Measurements from ENCODE around the gene SULT1C3.

SULT1C3 gene

DNA sequence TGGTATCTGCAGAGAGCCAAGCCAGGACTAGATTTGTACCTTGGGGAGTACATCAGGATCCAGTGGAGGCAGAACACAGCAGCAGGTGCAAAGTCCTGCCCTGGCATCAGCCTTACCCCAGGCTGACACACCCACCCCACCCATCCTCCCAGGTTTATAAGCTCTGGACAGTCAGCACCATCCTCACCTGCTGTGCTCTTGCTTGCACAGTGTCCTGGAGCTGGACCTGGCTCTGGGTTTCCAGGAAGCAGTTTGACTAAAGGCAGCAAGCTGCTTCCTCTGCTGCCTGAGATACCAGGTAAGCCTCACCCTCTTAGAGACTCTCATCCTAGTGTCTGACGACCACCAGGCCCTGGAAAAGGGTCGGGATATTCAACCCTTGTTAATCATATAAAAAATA, at the start of gene SULT1C3:
SULT1C3 (plus strand) TSS at position 183 of the 400 bp plus-strand sequence. CDS start 7,227 bp downstream, outside the sequence.
- no peak for DNase-seq (ENCODE audit: low read depth)

DNA sequence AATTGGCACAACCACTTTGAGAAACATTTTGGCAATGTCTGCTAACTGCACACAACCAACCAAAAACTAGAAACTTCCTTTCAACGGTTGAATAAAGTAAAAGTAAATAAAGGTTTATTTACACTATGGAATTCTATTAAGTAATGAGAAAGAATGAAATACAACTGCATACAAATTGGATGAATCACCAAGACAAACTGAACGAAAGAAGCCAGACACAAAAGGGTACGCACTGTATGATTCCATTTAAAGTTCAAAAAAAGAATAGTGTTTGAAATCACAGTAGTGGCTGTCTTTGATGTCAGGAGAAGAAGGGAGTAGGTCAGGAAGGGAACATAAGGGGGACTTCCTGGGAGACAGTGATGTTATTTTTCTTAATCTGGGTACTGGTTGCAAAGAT, 46.5 kb upstream of the SULT1C3 start:
- DNase-seq (ENCODE audit: low read depth), result no peak

- DNase-seq (ENCODE audit: low read depth), result no peak
Measured at GRCh38 chr2:108194409-108195132, 45.2 kb upstream of the SULT1C3 start.

GRCh38 chr2:108195133-108195439, 44.7 kb upstream of the SULT1C3 start:
- no peak for DNase-seq (ENCODE audit: low read depth)

- no peak for DNase-seq (ENCODE audit: low read depth)
Measured at GRCh38 chr2:108199726-108200125, 40.0 kb upstream of the SULT1C3 start.

DNA sequence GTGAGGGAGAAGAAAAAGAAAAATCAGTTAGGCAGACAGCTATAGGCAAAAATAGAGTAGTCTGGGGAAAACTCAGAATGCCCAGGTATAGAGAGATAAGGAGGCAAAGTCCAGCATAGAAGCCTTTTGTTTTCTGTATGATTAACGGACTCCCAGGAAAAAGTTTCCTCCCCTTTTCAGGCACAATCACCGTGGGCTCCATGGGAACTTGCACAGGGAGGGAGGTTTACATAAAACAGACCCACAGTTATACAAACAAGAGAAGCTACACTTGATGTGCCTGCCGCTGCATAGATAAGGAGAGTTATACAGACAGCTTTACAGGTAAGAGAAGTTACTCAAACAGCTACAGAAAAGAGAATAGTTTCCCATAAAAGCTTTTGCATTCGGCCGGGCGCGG, 39.2 kb upstream of the SULT1C3 start:
- no peak for DNase-seq (ENCODE audit: low read depth)

DNA sequence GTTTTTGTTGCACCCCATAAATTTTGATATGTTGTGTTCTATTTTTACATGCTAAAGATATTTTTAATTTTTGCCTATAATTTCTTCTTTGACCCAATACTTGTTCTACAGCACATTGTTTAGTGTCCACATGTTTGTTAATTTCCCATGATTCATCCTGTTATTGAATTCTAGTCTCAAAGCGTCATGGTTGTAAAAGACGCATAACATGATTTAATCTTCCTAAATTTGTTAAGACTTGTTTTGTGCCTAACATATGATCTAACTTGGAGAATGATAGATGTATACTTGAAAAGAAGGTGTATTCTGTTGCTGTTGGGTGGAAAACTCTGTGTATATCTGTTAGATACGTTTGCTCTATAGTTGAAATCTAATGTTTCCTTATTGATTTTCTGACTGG, 27.1 kb upstream of the SULT1C3 start:
- DNase-seq (ENCODE audit: low read depth), result no peak

DNA sequence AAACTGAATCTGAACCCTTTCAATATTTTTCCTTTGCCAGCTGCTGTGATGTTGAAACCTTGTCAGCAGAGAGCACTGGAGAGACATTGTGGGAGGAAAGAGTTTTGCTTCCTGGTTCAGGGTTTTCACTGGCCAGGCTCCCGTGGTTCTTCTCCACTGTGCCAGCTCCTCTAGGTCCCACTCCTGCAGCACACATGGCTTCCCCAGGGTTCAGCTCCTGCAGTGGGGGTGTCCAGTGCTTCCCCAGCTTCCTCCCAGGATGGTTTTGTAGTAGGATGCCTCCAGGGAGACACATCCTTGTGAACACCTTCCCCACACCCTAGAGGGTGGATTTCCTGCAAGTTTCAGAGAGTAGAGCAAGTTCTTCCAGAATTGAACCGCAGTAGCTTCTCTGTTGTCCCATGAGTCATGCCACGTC, 24.0 kb upstream of the SULT1C3 start:
- no peak for DNase-seq (ENCODE audit: low read depth)

GRCh38 chr2:108217211-108217610, 22.6 kb upstream of the SULT1C3 start:
- DNase-seq (ENCODE audit: low read depth), result no peak

GRCh38 chr2:108219688-108220087, 20.1 kb upstream of the SULT1C3 start:
- no peak for DNase-seq (ENCODE audit: low read depth)

DNA sequence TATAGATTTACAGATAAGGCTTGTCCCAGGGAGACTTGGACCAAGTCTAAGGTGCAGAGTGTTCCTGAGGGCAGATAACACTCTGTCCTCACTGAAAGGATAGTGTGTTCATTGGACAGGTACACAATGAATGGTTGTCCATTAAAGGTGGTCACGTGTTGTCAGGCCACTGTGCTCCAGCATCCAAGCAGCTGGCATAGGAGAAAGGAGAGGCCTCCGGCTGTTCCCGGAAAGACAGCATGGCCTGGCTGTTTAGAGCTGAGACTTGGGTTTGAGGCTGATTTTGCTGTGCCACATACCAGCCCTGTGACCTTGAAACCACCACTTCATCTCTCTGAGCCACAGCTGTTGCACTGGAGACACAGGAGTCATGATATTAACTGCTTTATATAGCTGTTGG, 19.6 kb upstream of the SULT1C3 start:
- no peak for DNase-seq (ENCODE audit: low read depth)

GRCh38 chr2:108220942-108221541, 18.7 kb upstream of the SULT1C3 start:
- DNase-seq (ENCODE audit: low read depth), result no peak

DNA sequence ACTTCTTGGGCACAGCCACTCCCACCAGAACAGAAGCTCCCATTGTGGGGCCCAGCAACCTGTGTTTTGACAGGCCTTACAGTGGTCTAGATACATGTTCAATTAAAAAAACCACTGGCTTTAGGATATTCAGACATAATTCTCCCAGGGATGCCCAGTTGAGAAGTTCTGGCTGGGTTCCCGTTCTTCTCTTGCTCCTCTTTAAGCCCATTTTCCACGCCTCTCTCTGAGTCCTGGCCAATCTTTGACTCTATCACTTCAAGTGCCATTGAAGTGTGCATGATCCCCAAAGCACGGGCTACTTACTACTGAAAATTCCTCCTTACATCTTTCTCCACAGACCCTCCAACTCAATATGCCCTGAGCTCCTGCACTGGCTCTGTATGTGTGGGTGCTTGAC, 17.5 kb upstream of the SULT1C3 start:
- no peak for DNase-seq (ENCODE audit: low read depth)

- no peak for DNase-seq (ENCODE audit: low read depth)
Measured at GRCh38 chr2:108223573-108223972, 16.2 kb upstream of the SULT1C3 start.

- no peak for DNase-seq (ENCODE audit: low read depth)
Measured at GRCh38 chr2:108224022-108224421, 15.7 kb upstream of the SULT1C3 start.

DNA sequence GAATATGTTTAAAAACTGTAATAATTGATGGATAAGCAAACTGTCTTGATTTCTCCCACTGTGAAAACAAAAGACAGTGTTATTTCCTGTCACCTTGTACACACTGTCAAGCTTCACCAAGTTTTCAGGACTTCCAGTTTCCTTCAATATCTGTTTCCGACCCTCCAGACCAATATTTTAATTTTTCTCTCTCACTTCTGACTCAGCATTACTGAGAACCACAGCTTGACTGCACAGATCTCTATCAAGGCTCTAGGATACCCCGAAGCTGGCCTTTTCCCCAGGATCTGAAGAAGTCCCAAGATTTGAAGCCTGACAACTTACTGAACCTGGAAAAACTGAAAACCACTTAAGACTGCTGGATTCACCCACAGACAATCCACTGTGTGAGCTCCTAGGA, 13.2 kb upstream of the SULT1C3 start:
- DNase-seq (ENCODE audit: low read depth), result no peak

DNA sequence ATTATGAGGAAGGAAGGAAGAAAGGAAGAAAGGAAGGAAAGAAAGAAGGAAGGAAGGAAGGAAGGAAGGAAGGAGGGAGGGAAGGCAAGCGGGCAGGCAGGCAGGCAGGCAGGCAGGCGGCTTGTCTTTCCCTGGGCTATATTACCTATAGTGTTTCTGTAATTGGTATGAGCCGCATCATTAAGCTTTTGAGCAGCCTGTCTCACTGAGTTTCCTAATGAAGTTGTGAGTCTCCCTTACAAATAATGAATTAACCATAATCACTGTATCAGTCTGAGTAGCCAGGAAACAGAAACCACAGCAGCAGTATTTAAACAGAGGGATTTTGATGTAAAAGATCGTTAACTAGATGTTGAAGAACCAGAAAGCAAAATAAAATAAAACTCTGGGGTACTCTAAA, 11.8 kb upstream of the SULT1C3 start:
- no peak for DNase-seq (ENCODE audit: low read depth)

DNA sequence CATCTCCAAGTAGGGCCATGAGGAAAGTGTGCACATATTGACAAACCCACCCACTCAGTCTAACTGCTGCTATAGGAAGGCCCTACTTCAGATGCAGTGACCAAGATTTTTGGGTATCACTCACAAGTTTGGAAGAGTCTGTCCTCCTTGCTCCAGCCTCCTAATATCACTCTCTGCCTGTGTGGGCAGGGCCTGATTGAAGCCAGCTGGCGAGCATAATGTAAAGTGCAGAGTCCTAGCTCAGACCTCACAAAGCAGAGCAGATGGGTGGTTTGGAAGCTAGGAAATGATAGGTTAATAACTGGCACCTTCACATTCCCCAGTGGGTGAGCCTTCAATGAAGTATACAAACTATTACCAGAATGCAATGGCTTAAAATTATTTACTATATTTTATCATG, 11.2 kb upstream of the SULT1C3 start:
- DNase-seq (ENCODE audit: low read depth), result no peak

DNA sequence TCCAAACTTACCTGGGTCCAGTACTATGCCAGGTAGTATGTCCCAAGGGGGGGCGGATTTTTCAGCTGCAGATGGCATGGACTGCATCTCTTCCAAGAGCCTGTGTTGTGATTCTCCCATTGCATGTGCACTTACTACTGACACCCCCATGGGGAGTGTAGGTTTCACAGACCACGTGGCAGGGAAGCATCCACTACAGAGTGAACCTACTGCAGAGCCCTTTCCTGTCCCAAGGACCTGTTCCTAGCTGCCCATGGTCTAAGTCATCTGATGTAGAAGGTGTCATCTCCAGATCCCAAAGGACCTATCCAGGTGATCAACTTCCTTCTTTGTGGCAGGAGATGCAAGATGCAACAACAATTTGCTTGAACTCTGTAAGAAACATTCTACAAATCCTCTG, 9.9 kb upstream of the SULT1C3 start:
- no peak for DNase-seq (ENCODE audit: low read depth)

DNA sequence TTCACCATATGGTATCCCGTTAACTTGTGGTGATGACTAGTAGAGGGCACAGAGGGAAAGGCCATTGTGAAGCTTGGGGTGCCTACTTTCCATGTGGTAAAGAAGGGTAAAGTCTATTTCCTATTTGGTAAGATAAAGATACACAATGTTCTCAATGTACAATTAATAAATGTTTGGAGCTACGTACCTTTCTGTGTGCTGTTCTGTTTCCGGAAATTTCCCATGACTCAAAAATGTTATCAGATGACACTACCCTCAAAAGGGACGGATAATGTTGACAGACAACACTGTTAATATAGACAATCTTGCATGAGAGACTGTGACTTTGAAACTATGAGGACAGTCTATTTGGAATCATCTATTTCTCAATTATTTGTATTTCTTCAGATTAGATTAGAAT, 4.2 kb upstream of the SULT1C3 start:
- no peak for DNase-seq (ENCODE audit: low read depth)

DNA sequence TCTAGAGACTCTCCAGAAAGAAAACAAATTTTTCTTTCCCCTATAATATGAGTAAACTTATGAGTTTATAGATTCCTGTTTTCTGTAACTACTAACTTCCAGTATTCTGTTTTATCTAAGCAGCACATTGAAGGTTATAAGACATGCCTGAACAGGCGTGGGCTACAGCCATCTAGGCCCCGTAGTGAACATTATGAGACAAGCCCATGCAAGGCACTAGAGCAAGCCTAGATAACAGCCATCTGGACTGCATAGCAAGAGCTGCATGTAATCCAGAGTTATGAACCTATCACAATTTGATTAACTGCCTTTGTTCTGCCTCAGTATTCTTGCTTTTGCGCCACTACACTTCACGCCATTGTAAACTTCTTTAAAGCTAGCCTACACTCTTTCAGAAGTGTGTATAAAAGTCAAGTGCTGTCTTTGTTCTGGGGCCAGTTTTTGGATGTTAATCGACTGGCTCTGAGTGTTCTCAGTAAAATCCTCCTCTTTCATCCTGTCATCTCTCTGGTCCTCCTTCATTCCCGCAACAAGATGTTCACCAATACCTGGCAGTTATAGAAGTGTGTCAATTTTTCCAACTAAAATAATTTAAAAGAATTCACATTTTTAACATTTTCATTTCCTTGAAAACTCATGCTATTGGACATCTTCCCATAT, 3.0 kb upstream of the SULT1C3 start:
- DNase-seq (ENCODE audit: low read depth), result no peak

DNA sequence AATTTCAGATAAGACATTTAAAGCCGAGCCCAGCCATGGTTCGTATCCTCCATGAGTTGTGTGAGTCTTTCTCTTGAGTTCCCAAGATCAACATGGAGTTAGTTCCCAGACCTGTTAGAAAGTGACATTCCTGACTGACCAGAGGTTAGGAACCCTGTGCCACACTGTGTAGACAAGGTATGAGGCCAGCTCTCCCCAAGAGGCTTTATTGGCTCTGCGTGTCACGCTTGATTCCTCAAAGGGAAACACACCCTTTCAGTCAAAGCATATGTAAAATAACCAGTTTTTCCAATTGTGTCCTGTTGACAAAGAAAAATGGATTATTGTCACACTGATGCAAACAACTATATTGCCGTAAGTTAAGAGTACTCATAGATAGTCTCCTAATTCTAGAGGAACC, 1.2 kb downstream of the SULT1C3 start:
- no peak for DNase-seq (ENCODE audit: low read depth)

DNA sequence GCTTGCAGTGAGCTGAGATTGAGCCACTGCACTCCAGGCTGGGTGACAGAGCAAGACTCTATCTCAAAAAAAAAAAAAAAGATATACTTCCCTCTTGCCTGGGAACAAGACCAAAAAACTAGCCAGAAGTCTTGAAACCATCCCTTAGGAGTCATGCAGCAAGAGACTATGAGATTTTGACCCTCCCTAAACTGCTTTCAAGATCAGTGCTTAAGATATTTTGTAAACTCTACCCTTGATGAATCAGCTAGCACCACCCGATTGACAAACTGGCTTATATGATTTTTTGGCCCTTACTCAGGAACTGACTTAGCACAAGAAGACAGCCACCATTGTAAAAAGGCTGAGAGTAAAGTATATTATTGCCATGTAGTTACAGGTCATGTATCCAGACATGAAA, 3.8 kb downstream of the SULT1C3 start:
- no peak for DNase-seq (ENCODE audit: low read depth)

Data from activated T-cell treated with anti-CD3 and anti-CD28 coated beads for 24 hours (primary cell).